HEK293T (cell line): ENCODE results near the gene CELF2.

Experiments used
- CTBP1 ChIP-seq: fragments of 450-650 bp; IDR thresholded peaks from 2 replicates; pipeline ENCODE4 v1.6.1; 2016; ENCODE audit warnings: borderline replicate concordance
- FOXK2 ChIP-seq: fragments of 450-650 bp; IDR thresholded peaks from 2 replicates; pipeline ENCODE4 v1.6.1; 2016; ENCODE audit warnings: mild to moderate bottlenecking
- FOXM1 ChIP-seq: fragments of 450-650 bp; IDR thresholded peaks from 2 replicates; pipeline ENCODE4 v1.6.1; 2017; ENCODE audit warnings: mild to moderate bottlenecking, borderline replicate concordance
- HDGF ChIP-seq: fragments of 450-650 bp; IDR thresholded peaks from 2 replicates; pipeline ENCODE4 v1.6.1; 2017; ENCODE audit warnings: antibody characterized with exemption, borderline replicate concordance
- ZNF384 ChIP-seq: fragments of 450-650 bp; IDR thresholded peaks from 2 replicates; pipeline ENCODE4 v1.6.1; 2016

DNA sequence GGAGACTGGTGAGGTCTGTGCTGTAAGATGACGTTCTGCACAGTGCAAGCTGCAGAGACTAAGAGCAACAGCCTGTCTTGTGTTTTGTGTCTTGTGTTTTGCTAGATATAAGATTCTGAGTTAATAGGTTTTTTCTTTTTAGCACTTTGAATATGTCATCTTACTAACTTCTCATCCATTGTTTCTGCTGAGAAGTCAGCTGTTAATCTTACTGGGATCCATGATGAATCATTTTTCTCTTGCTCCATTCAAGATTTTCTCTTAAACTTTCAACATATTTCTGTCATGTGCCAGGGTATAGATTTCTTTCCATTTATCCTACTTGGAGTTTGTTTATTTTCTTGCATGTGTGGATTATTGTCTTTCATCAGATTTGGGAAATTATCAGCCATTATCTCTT is 290.3 kb downstream of the CELF2 start:
- no peak for TF ChIP-seq FOXK2
- TF ChIP-seq FOXM1 = no peak
- no peak for TF ChIP-seq HDGF
- TF ChIP-seq ZNF384 = no peak
- TF ChIP-seq CTBP1 = no peak
